HG03558 (cell line): Measurements from ENCODE around the gene SLC2A4.

ENCODE experiments used
- ATAC-seq: cut with Tn5 transposase; IDR thresholded peaks from one replicate; pipeline ENCODE4 v1.9.1; 2021; ENCODE audit warnings: moderate number of reproducible peaks; ENCODE audit not compliant: unreplicated experiment; ENCODE audit errors: extremely low read depth

Gene SLC2A4

GRCh38 chr17:7295230-7296180, 14.0 kb downstream of the SLC2A4 start:
- ATAC-seq: no peak

GRCh38 chr17:7296189-7296861, 14.8 kb downstream of the SLC2A4 start:
- no peak for ATAC-seq

- ATAC-seq: no peak
Measured at GRCh38 chr17:7304179-7304578, 22.7 kb downstream of the SLC2A4 start.

DNA sequence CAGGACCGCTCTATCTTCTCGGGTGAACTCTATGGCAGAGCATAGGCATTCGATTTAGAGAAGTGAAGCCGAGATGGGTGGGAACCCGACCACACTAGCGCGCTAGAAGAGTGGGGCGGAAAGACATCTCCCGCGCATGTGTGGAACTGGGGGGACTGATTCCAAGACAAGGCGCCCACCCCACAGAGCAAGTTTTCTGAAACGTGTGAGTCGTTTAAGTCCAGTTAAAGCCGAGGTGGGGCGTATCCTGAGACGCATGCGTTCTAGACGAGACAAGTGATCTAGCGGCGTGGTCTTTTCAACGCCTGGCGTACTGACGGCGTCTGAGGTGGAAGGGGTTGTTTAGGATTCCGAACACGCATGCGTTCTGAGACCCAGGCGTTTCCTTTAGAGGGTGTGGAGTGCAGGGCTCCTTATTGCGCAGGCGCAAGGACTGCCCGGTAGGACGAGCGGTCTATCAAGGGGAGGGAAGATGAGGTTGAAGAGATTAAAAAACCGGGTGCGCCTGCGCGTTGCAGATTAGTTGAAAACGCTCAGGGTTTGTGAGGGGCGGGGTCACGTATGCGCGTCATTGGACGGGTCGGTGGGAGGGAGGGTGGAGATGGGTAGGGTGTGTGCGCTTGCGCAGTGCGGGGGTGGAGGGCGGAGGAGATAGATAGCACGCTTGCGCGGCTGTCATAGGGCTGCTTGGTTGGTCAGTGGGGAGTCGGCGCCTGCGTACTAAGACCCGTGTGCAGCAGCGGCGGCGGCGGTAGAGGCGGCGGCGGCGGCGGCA, 25.6 kb downstream of the SLC2A4 start, which contains the start of gene EIF5A:
TSS of gene EIF5A (plus strand) at position 718 of the 775 bp plus-strand sequence. CDS start 2,008 bp downstream, outside the sequence.
- ATAC-seq: peak; percentile 42

- no peak for ATAC-seq
Measured at GRCh38 chr17:7307686-7308624, 26.4 kb downstream of the SLC2A4 start.

GRCh38 chr17:7308625-7309433, 27.3 kb downstream of the SLC2A4 start:
- ATAC-seq: no peak

GRCh38 chr17:7309628-7310027, 28.1 kb downstream of the SLC2A4 start:
- ATAC-seq: no peak

GRCh38 chr17:7311110-7311705, 29.7 kb downstream of the SLC2A4 start:
- ATAC-seq: no peak

GRCh38 chr17:7312432-7313087, 31.0 kb downstream of the SLC2A4 start:
- ATAC-seq: no peak

DNA sequence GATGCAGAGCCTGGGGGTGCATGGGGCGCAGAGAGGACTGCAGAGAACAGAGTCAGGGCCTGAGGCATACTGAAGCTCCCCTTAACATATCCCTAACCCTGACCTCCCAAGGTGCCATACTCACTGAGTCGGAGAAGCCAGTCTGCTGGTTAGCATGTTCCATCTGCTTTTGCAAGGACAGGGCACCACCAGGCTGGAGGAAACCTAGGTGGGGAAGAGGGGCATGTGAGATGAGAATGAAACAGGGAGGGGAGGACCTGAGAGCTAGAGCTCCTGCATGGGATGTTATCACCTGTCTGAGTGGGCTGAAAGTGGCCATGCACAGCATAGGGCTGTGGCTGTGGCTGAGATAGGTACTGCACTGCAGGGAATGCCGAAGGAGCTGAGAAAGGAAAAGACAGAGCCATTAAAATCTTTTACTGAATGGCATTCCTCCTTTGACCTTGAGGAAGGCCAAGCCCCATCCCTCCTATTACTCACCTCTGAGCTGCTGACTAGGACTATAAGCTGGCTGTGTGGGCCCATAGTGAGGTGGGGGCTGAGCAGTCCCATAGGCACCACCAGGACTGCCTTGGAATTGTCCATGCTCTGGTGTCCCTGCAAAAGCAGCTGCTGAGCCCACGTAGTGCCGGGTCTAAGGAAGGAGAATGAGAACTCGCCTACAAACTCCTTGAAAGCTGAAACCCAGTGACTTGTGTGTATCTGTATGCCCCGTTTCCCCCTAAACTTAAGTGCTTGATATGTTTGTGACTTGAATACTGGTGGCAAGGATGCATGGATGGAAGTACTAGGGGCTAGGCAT, 31.8 kb downstream of the SLC2A4 start:
- ATAC-seq: no peak

DNA sequence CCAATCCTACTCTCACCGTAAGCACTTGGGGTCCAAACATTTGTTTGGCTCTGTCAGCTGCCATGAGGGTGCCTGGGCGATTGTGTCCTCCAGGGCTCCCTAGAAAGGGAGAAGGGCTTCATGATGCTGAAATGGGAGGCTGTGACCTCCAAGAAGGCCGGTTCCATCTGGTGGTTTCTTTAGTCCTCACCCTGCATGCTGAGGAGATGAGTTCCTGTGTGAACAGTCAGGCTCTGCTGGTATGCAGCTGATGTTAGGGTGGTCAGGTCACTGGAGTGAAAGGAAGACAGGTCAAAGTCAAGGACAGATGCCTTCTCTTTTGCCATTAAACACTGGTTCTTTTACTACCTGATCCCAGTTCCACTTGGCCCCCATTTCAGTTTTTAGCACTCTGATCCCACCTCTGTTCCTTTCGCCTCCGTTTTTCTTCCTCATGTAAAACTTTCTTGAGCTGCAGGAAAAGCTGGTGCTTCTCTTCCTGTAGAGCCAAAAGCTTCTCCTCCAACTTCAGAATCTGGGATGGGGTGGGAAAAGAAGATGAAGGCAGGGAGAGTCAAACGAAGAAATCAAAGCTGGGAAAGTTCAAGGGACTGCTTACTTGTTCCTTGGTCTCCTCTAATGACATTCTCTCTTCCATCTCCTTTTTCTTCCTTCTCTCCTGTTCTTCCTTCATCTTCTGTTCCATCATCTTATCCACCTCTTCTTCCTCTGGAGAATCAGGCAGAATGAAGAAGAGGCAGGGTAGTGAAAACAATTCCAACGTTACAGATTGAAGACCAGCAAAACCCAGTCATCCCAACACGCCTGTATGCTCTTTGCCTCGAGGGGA, 32.6 kb downstream of the SLC2A4 start:
- ATAC-seq: no peak

DNA sequence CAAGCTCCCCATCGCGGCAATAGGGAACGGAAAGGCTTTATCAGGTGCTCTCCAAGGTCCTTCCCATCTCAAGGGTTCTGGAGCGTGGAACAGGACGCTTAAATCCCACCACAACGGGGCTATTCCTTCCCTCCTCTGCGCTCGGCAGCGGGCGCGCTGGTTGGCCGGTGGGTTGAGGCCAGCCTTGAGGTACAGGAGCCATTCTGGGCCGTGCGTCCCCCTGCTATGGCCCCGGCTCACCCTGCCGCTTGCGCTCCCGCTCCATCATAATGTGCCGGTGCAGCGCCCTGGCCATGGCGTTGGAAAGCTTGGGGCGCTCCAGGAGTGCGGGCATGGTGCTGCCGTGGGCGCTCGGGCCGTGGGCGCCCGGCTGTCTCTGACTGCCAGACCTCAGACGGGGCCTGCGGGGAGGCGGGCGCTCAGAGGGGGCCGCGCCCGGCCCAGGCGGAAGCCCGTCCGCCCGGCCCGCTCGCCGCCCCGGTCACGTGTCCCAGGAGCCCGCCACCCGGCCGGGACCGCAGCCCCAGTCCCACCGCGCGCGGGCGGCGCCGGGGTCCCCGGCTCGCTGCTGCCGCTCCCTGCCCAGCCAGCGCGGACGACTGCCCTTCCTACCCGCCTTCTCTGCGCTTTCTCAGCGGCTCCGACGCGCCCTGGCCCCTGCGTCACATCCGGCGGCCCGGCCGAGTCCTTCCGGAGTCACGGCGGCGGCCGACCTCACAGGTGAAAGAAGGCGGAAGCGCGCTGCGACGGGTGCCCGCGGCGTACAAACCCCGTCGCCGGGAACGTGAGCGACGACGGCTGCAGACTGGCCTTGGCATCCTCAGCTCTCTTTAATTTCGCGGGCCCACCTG, 33.4 kb downstream of the SLC2A4 start, which contains the start of gene GPS2:
TSS of gene GPS2 (minus strand) at position 642 of the 851 bp plus-strand sequence. CDS start at position 334, 308 bp downstream.
- ATAC-seq: no peak

DNA sequence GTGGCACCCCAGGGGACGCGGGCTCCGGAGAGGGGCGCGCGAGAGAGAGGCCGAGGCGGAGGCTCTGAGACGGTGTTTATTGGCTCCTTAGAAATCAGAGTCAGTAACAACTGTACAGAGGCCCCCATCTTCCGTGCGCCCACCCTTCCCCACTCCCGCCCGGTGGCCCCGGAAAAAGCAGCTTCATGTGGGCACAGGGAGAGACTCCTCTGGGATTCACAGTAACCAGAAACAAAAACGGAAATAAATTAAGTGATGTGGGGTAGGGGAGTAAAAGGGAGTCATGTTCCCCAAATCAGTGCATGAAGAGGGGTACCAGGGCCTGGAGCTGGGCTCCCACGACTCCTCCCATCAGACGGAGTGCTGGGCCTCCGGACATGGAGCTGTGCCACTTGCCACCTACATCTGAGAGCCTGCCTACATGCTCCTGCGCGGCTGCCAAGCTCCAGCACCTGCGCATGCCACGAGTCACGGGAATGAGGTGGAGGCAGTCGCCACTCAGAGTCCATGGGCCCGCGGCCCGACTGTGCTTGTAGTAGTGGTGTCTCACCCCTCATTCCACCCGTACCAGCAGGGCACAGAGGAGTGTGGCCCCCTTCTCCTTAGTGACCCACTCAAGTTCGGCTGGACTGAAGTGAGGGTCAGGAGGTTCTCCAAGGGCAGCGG, 34.2 kb downstream of the SLC2A4 start:
- ATAC-seq: no peak

- ATAC-seq: no peak
Measured at GRCh38 chr17:7317161-7317803, 35.8 kb downstream of the SLC2A4 start.
